ENCODE data around the gene INPP4A.
"Not testable (repeated sequence)": the region's sequence is repeated elsewhere in the genome, so short reads cannot be mapped to it uniquely, and the experiment has no call there.

INPP4A gene

GRCh38 chr2:98444436-98445176, at the start of gene INPP4A:
Gene INPP4A, plus strand, starts transcription at chr2:98444858. Its CDS starts 75,191 bp downstream, at chr2:98520049.
- FAIRE-seq = no peak

- no peak for FAIRE-seq
Observed at GRCh38 chr2:98395977-98396376, 48.7 kb upstream of the INPP4A start.

DNA sequence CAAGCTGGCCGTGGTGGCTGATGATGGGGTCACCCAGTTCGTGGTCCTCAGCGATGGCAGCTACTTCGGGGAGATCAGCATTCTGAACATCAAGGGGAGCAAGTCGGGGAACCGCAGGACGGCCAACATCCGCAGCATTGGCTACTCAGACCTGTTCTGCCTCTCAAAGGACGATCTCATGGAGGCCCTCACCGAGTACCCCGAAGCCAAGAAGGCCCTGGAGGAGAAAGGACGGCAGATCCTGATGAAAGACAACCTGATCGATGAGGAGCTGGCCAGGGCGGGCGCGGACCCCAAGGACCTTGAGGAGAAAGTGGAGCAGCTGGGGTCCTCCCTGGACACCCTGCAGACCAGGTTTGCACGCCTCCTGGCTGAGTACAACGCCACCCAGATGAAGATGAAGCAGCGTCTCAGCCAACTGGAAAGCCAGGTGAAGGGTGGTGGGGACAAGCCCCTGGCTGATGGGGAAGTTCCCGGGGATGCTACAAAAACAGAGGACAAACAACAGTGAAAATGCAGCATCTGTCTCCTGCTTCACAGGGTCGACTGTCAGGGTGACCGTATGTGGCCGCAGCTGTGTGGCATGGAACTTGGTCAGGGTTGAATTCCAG, 47.8 kb upstream of the INPP4A start:
- no peak for FAIRE-seq

DNA sequence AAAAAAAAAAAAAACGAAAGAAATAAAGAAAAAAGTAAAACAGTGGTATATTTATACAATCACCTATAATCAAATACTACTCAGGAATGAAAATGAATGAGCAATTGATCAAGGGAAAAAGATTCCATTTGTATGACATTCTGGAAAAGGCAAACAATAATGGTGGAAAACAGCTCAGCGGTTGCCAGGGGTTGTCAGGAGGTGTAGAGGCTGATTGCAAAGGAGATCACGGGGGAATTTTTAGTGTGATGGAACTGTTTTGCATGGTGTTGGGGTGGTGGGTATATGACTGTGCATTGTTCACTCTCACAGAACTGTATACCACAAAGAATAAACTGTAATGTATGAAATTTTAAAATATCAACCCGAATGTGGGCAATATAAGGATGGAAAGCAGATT, 45.5 kb upstream of the INPP4A start:
- no peak for FAIRE-seq

GRCh38 chr2:98403878-98404277, 40.8 kb upstream of the INPP4A start:
- FAIRE-seq = no peak

GRCh38 chr2:98404556-98405250, 40.0 kb upstream of the INPP4A start:
- no peak for FAIRE-seq

DNA sequence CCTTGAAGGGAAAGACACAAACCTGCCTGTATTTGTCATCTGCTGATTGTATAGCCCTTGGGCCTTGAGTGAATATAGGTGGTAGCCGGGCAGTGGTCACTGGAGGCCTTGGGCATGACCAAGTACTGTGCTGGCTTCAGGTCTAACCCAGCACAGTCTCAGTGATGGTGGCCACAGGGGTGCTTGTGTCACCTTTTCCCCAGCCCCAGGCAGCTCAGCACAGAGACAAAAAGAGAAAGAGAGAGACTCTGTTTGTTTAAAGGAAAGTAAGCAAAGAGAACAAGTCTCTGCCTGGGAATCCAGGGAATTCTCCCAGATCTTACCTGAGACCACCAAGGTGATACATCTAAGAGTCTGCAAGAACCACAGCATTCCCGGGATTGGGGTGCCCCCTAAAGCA, 39.4 kb upstream of the INPP4A start:
- FAIRE-seq = no peak

GRCh38 chr2:98408155-98408554, 36.5 kb upstream of the INPP4A start:
- FAIRE-seq = no peak

DNA sequence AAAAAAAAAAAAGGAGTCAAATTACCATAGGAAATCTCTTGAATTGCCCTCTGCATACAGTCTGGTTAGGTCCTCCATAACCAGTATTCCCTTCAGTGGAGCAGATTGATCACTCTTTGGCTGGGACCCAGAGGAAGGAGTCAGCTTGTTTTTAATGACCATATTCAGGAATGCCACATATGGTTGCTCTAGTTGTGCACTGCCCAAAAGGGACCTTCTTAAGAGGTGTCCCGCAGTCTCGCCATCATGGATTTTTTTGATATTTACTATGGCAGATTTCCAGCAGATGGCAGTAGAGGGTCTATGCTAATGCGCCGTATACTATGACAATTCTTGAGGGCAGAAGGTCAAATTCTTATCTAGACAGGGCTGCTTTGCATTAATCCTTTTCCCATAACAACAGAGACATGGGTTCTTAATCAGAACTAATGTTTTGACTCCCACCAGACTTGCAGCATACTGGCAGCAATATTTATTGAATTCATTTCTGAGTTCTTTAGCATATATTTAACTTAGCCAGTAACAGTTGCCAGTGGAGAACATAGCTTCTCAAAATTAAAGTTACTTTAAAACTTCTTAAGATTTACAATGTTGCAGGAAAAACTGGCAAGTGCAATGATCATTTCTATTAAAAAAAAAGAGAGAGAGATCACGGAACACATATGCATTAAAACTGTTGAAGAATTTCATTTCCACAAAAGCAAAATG, 31.8 kb upstream of the INPP4A start:
- peak; percentile 60 for FAIRE-seq

- FAIRE-seq = not testable (repeated sequence)
Observed at GRCh38 chr2:98414246-98414645, 30.4 kb upstream of the INPP4A start.

- not testable (repeated sequence) for FAIRE-seq
Observed at GRCh38 chr2:98415719-98416248, 28.9 kb upstream of the INPP4A start.

DNA sequence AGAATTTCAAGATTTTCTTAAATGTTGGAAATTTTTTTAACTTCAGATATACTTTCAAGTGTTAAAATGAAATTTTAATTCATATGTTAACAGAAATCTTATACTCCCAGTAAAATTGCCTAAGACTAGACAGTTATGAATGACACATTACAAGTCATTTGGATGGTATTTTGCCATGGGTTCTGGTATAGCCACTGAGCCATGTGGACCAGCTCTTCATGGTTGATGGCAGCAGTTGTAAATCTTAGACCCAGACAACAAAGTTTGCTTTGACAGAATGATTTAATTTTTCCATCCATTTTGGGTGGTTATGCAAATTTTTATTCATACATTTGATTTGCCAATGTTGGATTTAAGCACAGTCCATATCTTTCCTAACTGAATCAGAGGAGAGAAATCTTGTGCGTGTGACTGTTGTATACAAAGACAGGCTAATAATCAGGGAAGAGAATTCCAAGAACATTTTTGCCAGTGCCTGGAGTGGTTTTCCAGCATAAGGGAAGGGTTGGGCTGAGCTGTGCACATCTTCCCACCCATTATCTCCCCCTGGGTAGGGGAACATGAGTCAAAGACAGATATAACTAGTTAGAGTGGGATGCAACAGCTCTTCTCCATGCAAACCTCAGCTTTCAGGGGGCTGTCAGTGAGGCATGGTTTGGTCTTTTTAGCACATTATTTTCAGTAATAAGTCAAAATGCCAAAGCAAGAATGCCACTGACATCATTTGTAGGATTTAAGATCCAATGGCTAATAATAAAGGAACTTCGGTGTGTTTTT, 28.1 kb upstream of the INPP4A start:
- no peak for FAIRE-seq

DNA sequence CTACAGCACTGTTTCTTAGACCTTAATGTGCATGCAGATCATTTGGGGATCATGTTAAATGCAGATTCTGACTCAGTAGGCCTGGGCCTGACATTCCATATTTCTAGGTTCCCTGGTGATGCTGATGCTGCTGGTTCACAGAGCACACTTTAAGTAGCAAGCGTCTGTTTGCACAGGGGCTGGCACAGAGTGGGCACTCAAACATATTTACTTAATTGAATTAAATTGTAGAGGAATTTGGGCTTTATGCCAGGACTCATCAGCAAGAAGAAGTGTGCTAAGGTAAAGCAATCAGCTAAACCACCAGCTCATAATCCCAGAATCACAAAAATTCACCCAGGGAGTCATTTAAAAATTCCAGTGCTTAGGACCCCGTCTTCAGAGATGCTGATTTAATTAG, 25.1 kb upstream of the INPP4A start:
- FAIRE-seq = no peak

GRCh38 chr2:98419977-98420725, 24.5 kb upstream of the INPP4A start:
- no peak for FAIRE-seq

DNA sequence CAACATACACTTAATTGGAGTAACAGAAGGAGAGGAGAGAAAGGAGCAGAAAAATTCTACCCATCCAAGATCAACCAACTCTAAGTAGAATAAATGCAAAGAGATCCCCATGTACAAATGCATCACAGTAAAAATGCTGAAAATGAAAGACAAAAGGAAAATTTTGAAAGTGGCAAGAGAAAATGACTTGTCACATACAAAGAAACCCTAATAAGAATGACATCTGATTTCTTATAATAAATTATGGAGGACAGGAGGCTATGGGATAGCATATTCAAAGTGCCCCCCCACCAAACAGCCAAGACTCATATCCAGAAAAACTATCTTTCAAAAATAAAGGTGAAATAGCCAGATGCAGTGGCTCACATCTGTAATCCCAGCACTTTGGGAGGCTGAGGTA, 22.2 kb upstream of the INPP4A start:
- FAIRE-seq = no peak

- no peak for FAIRE-seq
Observed at GRCh38 chr2:98426771-98427170, 17.9 kb upstream of the INPP4A start.

- peak; percentile 13 for FAIRE-seq
Observed at GRCh38 chr2:98432145-98432544, 12.5 kb upstream of the INPP4A start.

GRCh38 chr2:98433363-98433964, 11.2 kb upstream of the INPP4A start:
- FAIRE-seq = no peak

GRCh38 chr2:98434492-98434891, 10.2 kb upstream of the INPP4A start:
- no peak for FAIRE-seq

DNA sequence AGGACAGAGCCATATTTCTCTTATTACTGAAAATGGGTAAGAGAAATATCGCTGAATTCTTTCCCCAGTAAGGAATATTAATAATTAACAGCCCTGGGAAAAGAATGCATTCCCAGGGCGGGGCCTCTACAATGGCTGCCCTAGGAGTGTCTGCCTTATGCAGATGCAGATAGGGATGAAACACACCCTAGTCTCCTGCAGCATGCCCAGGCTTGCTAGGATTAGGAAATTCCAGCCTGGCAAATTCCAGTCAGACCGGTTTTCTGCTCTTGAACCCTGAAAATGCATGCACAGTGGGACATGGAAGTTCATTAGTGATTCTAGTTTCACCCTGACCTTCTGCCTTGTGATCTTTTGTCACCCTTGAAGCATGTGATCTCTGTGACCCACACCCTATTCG, 9.0 kb upstream of the INPP4A start:
- FAIRE-seq = not testable (repeated sequence)

- FAIRE-seq = no peak
Observed at GRCh38 chr2:98436734-98437133, 7.9 kb upstream of the INPP4A start.

Data from G401.6 (cell line).